Measurements from ENCODE around the gene IL1RAPL2. TPM values are rescaled to one million over a fixed set of nuclear protein-coding genes. Genes with fewer than 3 reads are reported as not detected.

Gene IL1RAPL2
- total and polyA plus RNA-seq, 11 donors: 0.08 to 0.16 (median 0.10) TPM; not detected in 8

DNA sequence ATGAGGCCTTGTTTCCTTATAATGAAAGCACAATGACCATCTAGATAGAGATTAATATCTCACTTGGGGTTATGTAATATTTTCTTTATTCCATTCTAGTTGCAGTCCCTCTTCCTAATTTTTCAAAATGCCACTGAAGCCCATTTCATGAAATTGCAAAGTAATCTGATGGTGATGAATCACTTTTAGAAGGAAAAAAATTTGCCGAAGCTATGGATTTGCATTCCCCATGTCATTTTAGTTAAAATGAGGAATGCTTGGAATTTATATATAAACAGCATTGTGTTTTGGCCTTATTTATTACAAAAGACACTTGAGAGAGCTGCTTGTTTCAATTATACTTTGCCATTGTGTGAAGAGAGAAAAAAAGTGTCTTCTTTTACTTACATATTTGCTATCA lies 896.2 kb downstream of the IL1RAPL2 start:
- H3K27ac ChIP-seq: no peak overlapping the region
- no peaks in the 10 kb centered on the region for H3K36me3 ChIP-seq
- no peaks in the 10 kb centered on the region for H3K9me3 ChIP-seq
- TF ChIP-seq POLR2A (IDR thresholded peaks at IDR 0.05): no peak
- TF ChIP-seq, protein P1, sequence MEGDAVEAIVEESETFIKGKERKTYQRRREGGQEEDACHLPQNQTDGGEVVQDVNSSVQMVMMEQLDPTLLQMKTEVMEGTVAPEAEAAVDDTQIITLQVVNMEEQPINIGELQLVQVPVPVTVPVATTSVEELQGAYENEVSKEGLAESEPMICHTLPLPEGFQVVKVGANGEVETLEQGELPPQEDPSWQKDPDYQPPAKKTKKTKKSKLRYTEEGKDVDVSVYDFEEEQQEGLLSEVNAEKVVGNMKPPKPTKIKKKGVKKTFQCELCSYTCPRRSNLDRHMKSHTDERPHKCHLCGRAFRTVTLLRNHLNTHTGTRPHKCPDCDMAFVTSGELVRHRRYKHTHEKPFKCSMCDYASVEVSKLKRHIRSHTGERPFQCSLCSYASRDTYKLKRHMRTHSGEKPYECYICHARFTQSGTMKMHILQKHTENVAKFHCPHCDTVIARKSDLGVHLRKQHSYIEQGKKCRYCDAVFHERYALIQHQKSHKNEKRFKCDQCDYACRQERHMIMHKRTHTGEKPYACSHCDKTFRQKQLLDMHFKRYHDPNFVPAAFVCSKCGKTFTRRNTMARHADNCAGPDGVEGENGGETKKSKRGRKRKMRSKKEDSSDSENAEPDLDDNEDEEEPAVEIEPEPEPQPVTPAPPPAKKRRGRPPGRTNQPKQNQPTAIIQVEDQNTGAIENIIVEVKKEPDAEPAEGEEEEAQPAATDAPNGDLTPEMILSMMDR (IDR thresholded peaks at IDR 0.05): no peak
- no peak for ATAC-seq
- intact Hi-C loops (cut with DNase I): no loop called here
- no peak overlapping the region for H3K4me3 ChIP-seq
- H3K4me1 ChIP-seq: no peaks in the 10 kb centered on the region
- no peak for DNase-seq
- WGBS, 4 donors: 77 to 93% (median 88%) methylated on average over 1 of the region's 1 CpG
- H3K27me3 ChIP-seq: peaks cover 0 to 3% (median 0%) of the 10 kb centered on the region in 9 donors

DNA sequence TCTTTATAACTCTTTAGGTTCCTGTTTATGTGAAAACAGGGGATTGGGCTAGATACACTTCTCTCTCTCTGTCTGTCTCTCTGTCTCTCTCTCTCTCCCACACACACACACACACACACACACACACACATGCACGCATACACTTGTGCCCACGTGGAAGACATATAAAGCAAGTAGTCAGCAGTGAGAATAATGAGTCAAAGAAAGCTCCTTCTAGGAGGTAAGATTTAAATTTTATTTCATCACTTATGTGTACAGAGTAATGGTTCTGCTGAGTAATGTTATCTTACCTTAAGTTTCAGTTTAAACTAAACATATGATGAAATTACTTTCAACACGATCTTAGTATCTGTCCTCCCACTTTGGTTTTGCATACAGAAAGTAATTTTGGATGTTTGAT lies 897.5 kb downstream of the IL1RAPL2 start:
- H3K9me3 ChIP-seq: no peaks in the 10 kb centered on the region
- H3K4me3 ChIP-seq: no peak overlapping the region
- no peaks in the 10 kb centered on the region for H3K4me1 ChIP-seq
- H3K27ac ChIP-seq: no peak overlapping the region
- peaks cover 0 to 3% (median 0%) of the 10 kb centered on the region in 9 donors for H3K27me3 ChIP-seq
- DNase-seq (no peak), ATAC-seq (no peak)
- intact Hi-C loops (cut with DNase I): no loop called here
- 41 to 60% (median 47%) methylated on average over 3 of the region's 3 CpGs for WGBS, 4 donors
- TF ChIP-seq, protein P1 (IDR thresholded peaks at IDR 0.05): no peak
- TF ChIP-seq POLR2A (IDR thresholded peaks at IDR 0.05): no peak
- no peaks in the 10 kb centered on the region for H3K36me3 ChIP-seq

DNA sequence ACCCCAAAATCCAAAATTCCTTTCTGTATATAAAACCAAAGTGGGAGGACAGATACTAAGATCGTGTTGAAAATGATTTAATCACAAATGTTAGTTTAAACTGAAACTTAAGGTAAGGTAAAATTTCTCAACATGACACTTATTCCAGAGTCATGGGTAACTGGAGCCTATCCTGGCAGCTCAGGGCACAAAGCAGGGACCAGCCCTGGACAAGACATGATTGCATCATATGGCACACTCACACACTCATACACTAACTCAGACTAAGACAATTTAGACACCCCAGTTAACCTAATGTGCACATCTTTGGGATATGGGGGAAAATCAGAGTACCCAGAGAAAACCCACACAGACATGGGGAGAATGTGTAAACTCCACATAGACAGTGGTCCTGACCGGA lies 898.6 kb downstream of the IL1RAPL2 start:
- intact Hi-C loops (cut with DNase I): no loop called here
- TF ChIP-seq, protein P1 (IDR thresholded peaks at IDR 0.05): no peak
- no peak for TF ChIP-seq POLR2A (IDR thresholded peaks at IDR 0.05)
- no peak for DNase-seq
- Histone ChIP-seq H3K27ac (no peak overlapping the region), H3K36me3 (no peaks in the 10 kb centered on the region), H3K9me3 (no peaks in the 10 kb centered on the region), H3K27me3 (peaks cover 0 to 3% (median 0%) of the 10 kb centered on the region in 9 donors), H3K4me3 (no peak overlapping the region), H3K4me1 (no peaks in the 10 kb centered on the region)
- 76 to 88% (median 78%) methylated on average over 2 of the region's 2 CpGs for WGBS, 4 donors
- peak in 1 of 4 donors; percentile 29 for ATAC-seq

DNA sequence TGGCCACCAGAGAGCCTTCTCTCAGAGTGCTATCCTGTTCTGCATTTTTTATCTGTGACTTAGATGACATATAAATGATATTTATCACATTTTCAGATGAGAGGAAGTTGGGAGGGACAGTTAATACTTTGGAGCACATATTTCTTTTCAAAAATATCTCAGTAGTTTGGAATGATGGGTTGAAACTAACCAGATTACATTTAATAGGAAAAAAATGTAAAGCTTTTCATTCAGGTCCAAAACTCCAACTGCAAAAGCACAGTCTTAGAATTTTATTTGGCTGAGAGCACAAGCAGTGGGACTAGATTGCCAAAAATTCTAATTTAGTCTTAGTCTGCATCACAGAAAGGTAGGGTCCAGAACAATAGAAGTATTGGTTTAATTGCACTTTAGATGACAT lies 902.7 kb downstream of the IL1RAPL2 start:
- intact Hi-C loops (cut with DNase I): no loop called here

More for the DNA sequence above, 902.7 kb downstream of the IL1RAPL2 start:
- H3K27me3 ChIP-seq: no peaks in the 10 kb centered on the region
- H3K27ac ChIP-seq: no peak overlapping the region
- no peak overlapping the region for H3K4me3 ChIP-seq
- H3K9me3 ChIP-seq: no peaks in the 10 kb centered on the region
- TF ChIP-seq, protein P1 (IDR thresholded peaks at IDR 0.05): no peak
- no peak for TF ChIP-seq POLR2A (IDR thresholded peaks at IDR 0.05)
- no peaks in the 10 kb centered on the region for H3K36me3 ChIP-seq
- H3K4me1 ChIP-seq: no peaks in the 10 kb centered on the region
- no peak for DNase-seq
- no peak for ATAC-seq

Measured in heart left ventricle (tissue), 16 donors.